Esophagus (tissue), 2 donors: ENCODE measurements around the gene UBA7. TPM values are rescaled to one million over a fixed set of nuclear protein-coding genes. Genes with fewer than 3 reads are reported as not detected.

Experiments
- H3K27ac ChIP-seq, 2 donors: one replicate each; pipeline ENCODE4 v1.5.1; 2013; ENCODE audit warnings: low read depth in 2 of 2, mild to moderate bottlenecking in 2 of 2, inconsistent platforms in 1 of 2, low read length in 1 of 2, moderate library complexity in 1 of 2
- H3K27me3 ChIP-seq, 2 donors: one replicate each; pipeline ENCODE4 v1.6.1; 2013; ENCODE audit warnings: low read length in 2 of 2, control low read depth in 1 of 2, mild to moderate bottlenecking in 1 of 2; ENCODE audit not compliant: insufficient read depth in 2 of 2, control insufficient read depth in 1 of 2
- H3K36me3 ChIP-seq, 2 donors: one replicate each; pipeline ENCODE4 v1.6.1; 2013; ENCODE audit warnings: low read length in 1 of 2; ENCODE audit not compliant: control insufficient read depth in 2 of 2, insufficient read depth in 2 of 2
- H3K4me1 ChIP-seq, 2 donors: one replicate each; pipeline ENCODE4 v1.6.1; 2013; ENCODE audit warnings: low read length in 1 of 2; ENCODE audit not compliant: control insufficient read depth in 2 of 2, insufficient read depth in 2 of 2
- H3K4me3 ChIP-seq, 2 donors: one replicate each; pipeline ENCODE4 v1.5.1; 2013; ENCODE audit warnings: low read length in 2 of 2, mild to moderate bottlenecking in 2 of 2, low read depth in 1 of 2, moderate library complexity in 1 of 2
- H3K9me3 ChIP-seq, 2 donors: one replicate each; pipeline ENCODE4 v1.6.1; 2013; ENCODE audit warnings: mild to moderate bottlenecking in 2 of 2, low read depth in 1 of 2, low read length in 1 of 2, moderate library complexity in 1 of 2; ENCODE audit not compliant: control insufficient read depth in 2 of 2, insufficient read depth in 1 of 2
- WGBS, 2 donors: extraction: QIAGEN DNeasy Blood & Tissue Kit; methylation state at CpG; one replicate each; pipeline ENCODE4 v1.1.7; 2013; 5-methylcytosine and 5-hydroxymethylcytosine counted together
- polyA plus RNA-seq, 2 donors: library from polyadenylated mRNA; stranded (reverse); fragments of 200-250 nt; gene quantifications; one replicate each; pipeline ENCODE4 v1.2.3, GENCODE V29; 2013
- donor health status: healthy with polysubstance abuse.
- donor health status: Bipolar disorder and iron deficiency.

UBA7 gene
- polyA plus RNA-seq, 2 donors, result 24.1 to 54.3 TPM

- no peaks in the 10 kb centered on the region for H3K9me3 ChIP-seq
- H3K27ac ChIP-seq, result peak overlapping the region; percentile 11 to 53
- H3K4me3 ChIP-seq, result no peak overlapping the region
- no peaks in the 10 kb centered on the region for H3K27me3 ChIP-seq
- peaks cover 15 to 28% of the 10 kb centered on the region in 2 donors for H3K36me3 ChIP-seq
- H3K4me1 ChIP-seq, result peaks cover 12 to 42% of the 10 kb centered on the region in 2 donors
- WGBS, 2 donors, result 62 to 79% methylated on average over 2 of the region's 2 CpGs
Measured at GRCh38 chr3:49806850-49807249, 6.9 kb downstream of the UBA7 start.

DNA sequence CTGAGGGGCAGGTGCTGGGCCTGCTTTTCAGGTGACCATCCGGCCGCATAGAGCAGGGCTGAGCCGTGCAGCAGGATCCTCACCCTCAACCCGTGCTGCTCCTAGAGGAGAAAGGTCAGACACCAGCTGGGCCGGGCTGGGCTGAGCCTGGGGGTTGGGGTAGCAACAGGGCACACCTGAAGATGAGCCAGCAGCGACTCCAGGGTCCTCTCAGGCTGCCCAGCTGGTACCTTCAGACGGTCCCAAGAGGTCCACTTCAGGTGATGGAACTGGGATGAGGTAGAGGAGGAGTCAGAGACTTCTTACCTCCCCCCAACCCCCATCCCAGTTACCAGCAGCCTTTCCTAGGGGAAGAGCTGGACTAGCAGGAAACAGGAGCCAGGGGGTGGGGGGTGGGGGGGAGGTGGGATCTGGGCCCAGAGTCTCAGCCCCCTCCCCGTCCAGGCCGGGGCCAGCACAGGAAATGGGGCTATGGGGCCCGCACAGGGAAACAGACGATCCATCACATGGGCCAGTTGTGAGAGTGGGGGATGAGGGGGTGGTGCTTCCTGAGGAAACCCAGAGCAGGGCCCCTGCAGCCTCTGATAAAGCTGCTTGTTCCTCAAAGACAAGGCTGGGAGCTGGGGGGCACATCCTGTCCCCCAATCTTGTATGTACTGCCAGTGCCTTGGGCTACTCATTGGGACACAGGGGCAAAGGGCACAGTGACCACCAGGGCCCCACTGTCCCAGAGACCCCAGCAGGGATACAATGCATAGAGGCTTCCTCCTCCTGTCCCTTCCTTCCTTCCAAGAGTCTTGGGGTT lies 7.7 kb downstream of the UBA7 start:
- WGBS, 2 donors, result 40 to 44% methylated on average over 11 of the region's 11 CpGs
- H3K27ac ChIP-seq, result peak overlapping the region; percentile 94 to 97
- no peaks in the 10 kb centered on the region for H3K9me3 ChIP-seq
- peaks cover 15 to 20% of the 10 kb centered on the region in 2 donors for H3K36me3 ChIP-seq
- peaks cover 12 to 42% of the 10 kb centered on the region in 2 donors for H3K4me1 ChIP-seq
- no peaks in the 10 kb centered on the region for H3K27me3 ChIP-seq
- H3K4me3 ChIP-seq, result no peak overlapping the region

DNA sequence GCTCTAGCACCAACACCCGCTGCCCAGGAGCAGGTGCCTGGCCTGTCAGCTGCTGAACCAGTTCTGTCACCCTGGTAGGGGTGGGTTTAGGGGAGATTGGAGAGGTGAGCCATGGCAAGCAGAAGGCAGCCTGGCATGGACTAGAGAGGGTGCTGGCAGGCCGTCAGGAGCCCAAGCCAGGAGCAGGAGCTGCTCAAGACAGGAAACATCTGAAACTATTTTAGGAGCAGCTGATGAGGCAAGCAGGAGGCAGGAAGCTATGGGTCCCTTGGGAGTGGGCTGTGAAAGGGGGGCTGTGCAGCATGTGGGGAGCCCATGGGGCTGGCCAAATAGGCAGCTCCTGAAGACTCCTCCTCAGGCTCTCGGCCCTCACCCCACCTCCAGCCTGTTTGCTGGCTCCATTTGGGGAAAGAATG lies 8.4 kb downstream of the UBA7 start:
- Histone ChIP-seq H3K36me3 (peaks cover 7 to 17% of the 10 kb centered on the region in 2 donors), H3K4me1 (peaks cover 12 to 42% of the 10 kb centered on the region in 2 donors), H3K27me3 (no peaks in the 10 kb centered on the region), H3K27ac (peak overlapping the region; percentile 94 to 97), H3K4me3 (no peak overlapping the region), H3K9me3 (no peaks in the 10 kb centered on the region)
- 26 to 49% methylated on average over 3 of the region's 3 CpGs for WGBS, 2 donors

DNA sequence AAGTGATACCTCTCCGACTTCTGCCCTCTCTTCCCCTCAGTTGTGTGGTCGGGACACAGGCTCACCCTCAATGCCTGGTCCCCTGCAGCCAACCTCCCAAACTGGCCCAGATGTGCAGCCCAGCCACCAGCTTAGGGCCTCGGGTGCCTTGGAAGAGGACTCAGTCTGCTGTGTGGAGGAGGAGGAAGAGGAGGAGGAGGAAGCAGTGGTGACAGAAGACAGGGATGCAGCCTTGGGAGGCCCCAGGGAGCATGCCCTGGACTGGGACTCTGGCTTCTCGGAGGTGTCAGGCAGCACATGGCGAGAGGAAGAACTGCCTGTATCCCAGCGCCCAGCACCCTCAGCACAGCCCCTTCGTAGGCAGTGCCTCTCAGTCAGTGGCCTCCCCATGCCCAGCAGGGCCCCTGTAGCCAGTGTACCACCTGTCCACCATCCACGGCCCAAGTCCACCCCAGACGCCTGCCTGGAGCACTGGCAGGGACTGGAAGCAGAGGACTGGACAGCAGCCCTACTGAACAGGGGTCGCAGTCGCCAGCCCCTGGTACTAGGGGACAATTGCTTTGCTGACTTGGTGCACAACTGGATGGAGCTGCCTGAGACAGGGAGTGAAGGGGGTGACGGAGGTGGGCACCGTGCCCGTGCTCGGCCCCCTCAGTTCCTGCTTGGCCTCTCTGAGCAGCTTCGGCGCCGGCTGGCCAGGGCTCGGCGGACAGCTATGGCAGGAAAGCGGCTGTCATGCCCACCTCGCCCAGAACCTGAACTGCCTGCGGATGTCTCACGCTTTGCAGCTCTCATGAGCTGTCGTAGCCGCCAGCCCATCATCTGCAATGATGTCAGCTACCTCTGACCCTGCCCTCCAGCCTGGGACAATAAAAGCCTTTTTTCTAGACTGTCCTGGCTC lies 9.4 kb downstream of the UBA7 start:
- peaks cover 12 to 43% of the 10 kb centered on the region in 2 donors for H3K4me1 ChIP-seq
- no peaks in the 10 kb centered on the region for H3K9me3 ChIP-seq
- peaks cover 0 to 9% of the 10 kb centered on the region in 2 donors for H3K36me3 ChIP-seq
- peak overlapping the region; percentile 94 to 97 for H3K27ac ChIP-seq
- WGBS, 2 donors, result 38 to 42% methylated on average over 26 of the region's 26 CpGs
- peak overlapping the region; percentile 66 to 75 for H3K4me3 ChIP-seq
- H3K27me3 ChIP-seq, result no peaks in the 10 kb centered on the region

DNA sequence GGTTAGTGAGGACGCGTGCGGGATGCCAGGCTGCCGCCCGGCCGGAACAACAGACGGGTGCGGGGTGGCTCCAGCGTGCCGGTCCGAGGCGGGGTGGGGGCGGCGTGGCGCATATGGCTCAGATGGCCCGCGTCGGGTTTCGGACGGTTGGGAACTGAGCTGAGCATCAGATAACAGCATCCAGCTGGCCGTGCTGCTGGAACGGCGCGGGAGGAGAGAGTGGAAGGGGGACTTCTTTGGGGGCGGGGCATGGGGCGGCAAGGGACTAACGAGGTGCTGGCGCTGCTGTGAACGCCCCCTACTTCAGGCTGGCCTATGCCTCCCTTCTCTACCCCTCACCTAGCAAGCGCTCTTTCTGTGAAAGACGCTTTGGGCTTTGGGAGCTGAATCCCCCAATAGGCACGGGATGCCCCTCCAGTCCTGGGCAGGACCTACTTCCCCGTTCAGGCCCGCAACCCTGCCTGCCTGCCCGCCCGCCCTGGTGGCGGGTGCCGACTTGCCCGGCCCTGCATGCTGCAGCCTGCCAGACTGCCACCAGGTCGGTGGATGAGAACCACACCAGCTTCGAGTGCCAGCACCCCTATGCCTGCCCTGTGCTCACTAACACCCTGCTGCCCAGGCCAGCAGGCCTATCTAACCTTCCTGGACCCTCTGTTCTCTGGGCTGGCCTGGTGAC lies 10.2 kb downstream of the UBA7 start:
- WGBS, 2 donors, result 1% methylated on average over 41 of the region's 41 CpGs
- Histone ChIP-seq H3K4me3 (peak overlapping the region; percentile 66 to 75), H3K4me1 (peaks cover 12 to 47% of the 10 kb centered on the region in 2 donors), H3K9me3 (no peaks in the 10 kb centered on the region), H3K27ac (peak overlapping the region; percentile 94 to 97), H3K27me3 (no peaks in the 10 kb centered on the region), H3K36me3 (peaks cover 0 to 4% of the 10 kb centered on the region in 2 donors)

DNA sequence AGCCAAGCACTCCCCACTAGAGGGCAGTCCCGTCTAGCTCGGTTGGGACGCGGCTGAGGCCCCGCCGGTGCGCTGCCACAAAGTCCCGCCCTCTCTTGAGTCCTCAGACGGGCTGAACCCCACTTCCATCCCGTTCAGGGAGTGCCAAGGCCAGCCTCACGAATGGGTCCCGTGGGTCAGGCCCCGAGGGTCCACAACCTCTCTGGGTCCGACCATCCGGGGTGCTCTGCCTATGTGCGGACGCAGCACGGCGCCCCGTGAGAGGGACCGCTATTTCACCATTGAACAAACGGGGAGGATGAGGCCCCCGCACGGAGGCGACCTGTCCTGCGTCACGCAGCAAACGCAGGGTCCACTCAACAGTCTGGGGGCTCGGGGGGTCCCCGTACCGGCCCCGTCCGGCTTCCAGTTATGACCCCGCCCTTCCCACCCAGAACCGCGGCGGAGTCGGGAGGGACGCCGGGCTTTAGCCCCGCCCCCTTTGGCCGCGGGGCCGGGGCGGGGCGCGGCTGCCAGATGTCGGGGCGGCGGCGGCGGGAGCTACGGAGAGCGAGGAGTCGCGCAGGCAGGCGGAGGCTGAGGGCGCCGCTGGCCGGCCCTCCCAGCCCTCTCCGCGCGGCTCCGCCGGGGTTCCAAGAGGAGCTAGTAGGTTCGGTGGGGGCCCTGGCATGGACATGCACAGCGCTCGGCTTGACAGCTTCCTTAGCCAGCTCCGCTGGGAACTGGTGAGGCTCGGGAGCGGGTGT lies 10.9 kb downstream of the UBA7 start, which contains the start of gene INKA1:
Gene INKA1, plus strand, starts transcription at position 543 of the 746 bp plus-strand sequence. Its CDS starts 132 bp downstream, at position 675.
- H3K27me3 ChIP-seq, result no peaks in the 10 kb centered on the region
- H3K4me1 ChIP-seq, result peaks cover 12 to 46% of the 10 kb centered on the region in 2 donors
- H3K27ac ChIP-seq, result peak within 1 kb of the TSS; percentile 94 to 97
- no peaks in the 10 kb centered on the region for H3K9me3 ChIP-seq
- 1% methylated on average over 69 to 71 of the region's 71 CpGs for WGBS, 2 donors
- H3K4me3 ChIP-seq, result peak within 1 kb of the TSS; percentile 66 to 75
- H3K36me3 ChIP-seq, result peaks cover 0 to 4% of the 10 kb centered on the region in 2 donors

DNA sequence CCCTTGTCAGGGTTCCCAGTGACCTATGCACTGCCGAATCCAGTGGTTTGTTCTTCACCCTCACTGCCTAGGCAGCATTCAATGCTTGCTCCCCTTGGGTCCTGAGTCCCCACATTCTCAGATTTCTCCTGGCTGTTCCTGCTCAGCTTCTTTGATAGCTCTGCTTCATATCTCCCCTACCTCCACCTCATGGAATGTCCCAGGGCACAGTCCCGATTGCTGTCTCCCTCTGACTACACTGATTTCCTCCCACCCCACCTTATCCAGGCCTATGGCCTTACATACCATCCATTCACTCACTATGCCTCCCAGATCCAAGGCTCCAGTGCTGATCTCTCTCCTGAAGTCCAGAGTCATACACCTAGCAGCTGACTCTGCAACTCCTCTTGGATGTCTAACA lies 12.6 kb downstream of the UBA7 start:
- WGBS, 2 donors, result 85 to 95% methylated on average over 2 of the region's 2 CpGs
- no peaks in the 10 kb centered on the region for H3K27me3 ChIP-seq
- no peaks in the 10 kb centered on the region for H3K9me3 ChIP-seq
- H3K4me1 ChIP-seq, result peaks cover 10 to 29% of the 10 kb centered on the region in 2 donors
- H3K36me3 ChIP-seq, result peaks cover 0 to 4% of the 10 kb centered on the region in 2 donors
- H3K4me3 ChIP-seq, result no peak overlapping the region
- no peak overlapping the region for H3K27ac ChIP-seq

- peaks cover 0 to 4% of the 10 kb centered on the region in 2 donors for H3K36me3 ChIP-seq
- no peak within 1 kb of the TSS for H3K4me3 ChIP-seq
- H3K27ac ChIP-seq, result no peak within 1 kb of the TSS
- H3K27me3 ChIP-seq, result no peaks in the 10 kb centered on the region
- H3K4me1 ChIP-seq, result peaks cover 4 to 17% of the 10 kb centered on the region in 2 donors
- WGBS, 2 donors, result 49 to 61% methylated on average over 4 of the region's 4 CpGs
- no peaks in the 10 kb centered on the region for H3K9me3 ChIP-seq
Measured at GRCh38 chr3:49799761-49800160, 14.0 kb downstream of the UBA7 start, which contains the start of gene CDHR4. Gene CDHR4 (minus strand): TSS chr3:49799873. CDS start chr3:49799812, 61 bp downstream.
